HFF-Myc (cell line): ENCODE results near the gene RPP14.

Experiments used
- DNase-seq: peaks from one replicate; pipeline ENCODE4 v3.0.0-alpha.2; 2011; ENCODE audit warnings: low read depth; ENCODE audit errors: extremely low read depth
- H3K4me3 ChIP-seq: replicated peaks from 2 replicates; pipeline ENCODE4 v1.5.1; 2011; ENCODE audit warnings: low read depth, mild to moderate bottlenecking, control low read depth, low read length
- TF ChIP-seq, protein P1 (sequence below): IDR thresholded peaks from 2 replicates; pipeline ENCODE4 v1.5.1; 2012; ENCODE audit warnings: mild to moderate bottlenecking, low read depth, low read length, control low read depth; ENCODE audit errors: missing control alignments

The RPP14 gene

DNA sequence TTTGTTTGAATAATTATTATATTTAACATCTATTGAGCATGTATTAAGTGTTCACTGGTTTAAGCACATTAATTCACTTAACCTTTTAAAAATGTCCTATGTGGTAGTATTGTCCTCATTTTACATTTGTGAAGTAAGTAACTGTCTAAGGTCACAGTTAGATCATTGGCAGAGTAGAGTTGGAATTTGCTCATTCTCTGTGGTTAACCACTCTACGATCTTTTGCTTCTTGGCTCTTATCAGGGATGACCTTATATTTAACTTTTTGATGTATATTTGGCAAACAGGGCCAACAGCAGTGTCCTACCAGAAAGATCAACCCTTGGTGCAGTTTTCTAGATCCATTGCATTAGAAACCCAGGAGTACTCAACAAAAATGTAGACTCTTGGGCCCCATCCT is 60.7 kb downstream of the RPP14 start:
- TF ChIP-seq, protein P1, sequence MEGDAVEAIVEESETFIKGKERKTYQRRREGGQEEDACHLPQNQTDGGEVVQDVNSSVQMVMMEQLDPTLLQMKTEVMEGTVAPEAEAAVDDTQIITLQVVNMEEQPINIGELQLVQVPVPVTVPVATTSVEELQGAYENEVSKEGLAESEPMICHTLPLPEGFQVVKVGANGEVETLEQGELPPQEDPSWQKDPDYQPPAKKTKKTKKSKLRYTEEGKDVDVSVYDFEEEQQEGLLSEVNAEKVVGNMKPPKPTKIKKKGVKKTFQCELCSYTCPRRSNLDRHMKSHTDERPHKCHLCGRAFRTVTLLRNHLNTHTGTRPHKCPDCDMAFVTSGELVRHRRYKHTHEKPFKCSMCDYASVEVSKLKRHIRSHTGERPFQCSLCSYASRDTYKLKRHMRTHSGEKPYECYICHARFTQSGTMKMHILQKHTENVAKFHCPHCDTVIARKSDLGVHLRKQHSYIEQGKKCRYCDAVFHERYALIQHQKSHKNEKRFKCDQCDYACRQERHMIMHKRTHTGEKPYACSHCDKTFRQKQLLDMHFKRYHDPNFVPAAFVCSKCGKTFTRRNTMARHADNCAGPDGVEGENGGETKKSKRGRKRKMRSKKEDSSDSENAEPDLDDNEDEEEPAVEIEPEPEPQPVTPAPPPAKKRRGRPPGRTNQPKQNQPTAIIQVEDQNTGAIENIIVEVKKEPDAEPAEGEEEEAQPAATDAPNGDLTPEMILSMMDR, result no peak
- no peak overlapping the region for H3K4me3 ChIP-seq
- no peak for DNase-seq

DNA sequence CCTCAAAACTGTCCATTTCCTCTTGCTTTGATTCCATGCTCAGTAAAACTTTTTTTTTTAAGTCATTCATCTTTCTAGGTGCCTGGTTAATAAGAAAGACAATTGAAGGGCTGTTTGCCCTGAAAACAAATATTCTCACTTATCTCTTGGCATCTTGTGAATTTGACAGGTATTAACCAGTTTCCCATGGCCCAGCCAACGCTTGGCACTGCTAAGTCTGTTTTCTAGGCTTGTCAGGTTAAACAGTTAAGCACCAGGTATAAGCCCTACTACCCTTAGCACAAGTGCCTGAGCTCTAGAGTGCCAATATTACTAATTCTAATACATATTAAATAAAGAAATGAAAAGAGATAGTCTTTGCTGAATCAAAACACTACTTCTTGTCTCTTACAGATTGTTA is 63.0 kb downstream of the RPP14 start:
- no peak overlapping the region for H3K4me3 ChIP-seq
- TF ChIP-seq, protein P1, result no peak
- no peak for DNase-seq
